GM19467 (cell line): ENCODE results near the gene CTNND2.

Experiments used
- ATAC-seq: cut with Tn5 transposase; IDR thresholded peaks from one replicate; pipeline ENCODE4 v1.9.1; 2021; ENCODE audit warnings: mild to moderate bottlenecking, moderate library complexity; ENCODE audit not compliant: unreplicated experiment

CTNND2 gene

DNA sequence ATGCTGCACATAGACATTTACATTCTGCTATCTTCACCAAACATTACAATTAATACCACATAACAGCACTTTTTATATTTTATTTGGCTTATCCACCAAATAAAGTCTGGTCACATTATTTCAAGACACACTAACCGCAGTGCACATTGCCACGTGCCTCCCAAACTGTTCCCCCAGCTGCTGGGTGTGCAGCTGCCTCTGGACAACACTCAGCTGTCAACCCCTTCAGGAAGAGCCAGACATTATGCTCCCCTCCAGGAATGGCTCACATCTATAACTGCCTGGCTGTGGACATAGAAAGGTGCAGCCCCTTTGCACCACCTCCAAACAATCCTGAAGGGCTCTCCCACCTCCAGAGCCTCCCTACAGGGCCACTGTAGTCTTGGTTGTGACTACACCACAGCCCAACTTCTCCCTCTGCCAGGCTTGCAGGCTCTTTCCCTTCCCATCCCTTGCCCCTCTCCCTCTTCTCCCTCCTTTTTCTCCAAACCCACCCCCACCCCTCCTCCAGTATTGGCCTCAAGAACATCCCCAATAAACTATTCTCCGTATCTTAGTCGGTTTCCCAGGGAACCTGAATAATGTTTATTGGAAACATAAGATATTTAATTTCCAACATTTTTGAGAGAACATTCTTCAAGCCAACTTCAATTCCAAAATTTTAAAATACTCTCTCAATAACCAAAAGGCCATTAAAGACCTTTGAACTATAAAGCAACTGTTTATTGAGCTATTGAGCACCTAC is 372.3 kb downstream of the CTNND2 start:
- no peak for ATAC-seq

DNA sequence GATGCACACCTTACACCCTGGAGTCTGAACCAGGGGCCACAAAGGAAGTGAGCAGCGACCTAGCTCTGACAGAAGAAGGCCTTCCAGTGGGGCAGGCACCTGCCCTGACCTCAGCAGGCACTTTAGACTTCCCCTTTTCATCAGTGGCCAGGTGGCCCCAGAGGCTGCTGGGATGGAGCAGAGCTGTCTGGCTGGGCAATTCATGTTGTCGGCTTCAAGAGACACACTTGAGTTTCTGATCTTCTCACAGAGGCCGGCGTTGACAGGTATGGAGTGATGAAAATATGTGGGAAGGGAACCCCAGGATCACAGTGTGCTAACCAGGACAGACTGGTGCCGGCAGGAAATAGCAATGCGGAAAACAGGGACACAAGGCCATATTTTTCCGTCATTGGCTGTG is 375.5 kb downstream of the CTNND2 start:
- no peak for ATAC-seq

GRCh38 chr5:11527652-11528349 is 376.4 kb downstream of the CTNND2 start:
- ATAC-seq, result no peak

GRCh38 chr5:11525020-11525419 is 379.2 kb downstream of the CTNND2 start:
- ATAC-seq, result no peak

- no peak for ATAC-seq
Observed at GRCh38 chr5:11524188-11524587, 380.1 kb downstream of the CTNND2 start.

GRCh38 chr5:11522796-11523195 is 381.4 kb downstream of the CTNND2 start:
- ATAC-seq, result no peak

- no peak for ATAC-seq
Observed at GRCh38 chr5:11520241-11520930, 383.9 kb downstream of the CTNND2 start.

GRCh38 chr5:11519236-11519635 is 385.0 kb downstream of the CTNND2 start:
- ATAC-seq, result no peak

GRCh38 chr5:11518676-11519075 is 385.6 kb downstream of the CTNND2 start:
- ATAC-seq, result no peak

- no peak for ATAC-seq
Observed at GRCh38 chr5:11514705-11515432, 389.4 kb downstream of the CTNND2 start.

DNA sequence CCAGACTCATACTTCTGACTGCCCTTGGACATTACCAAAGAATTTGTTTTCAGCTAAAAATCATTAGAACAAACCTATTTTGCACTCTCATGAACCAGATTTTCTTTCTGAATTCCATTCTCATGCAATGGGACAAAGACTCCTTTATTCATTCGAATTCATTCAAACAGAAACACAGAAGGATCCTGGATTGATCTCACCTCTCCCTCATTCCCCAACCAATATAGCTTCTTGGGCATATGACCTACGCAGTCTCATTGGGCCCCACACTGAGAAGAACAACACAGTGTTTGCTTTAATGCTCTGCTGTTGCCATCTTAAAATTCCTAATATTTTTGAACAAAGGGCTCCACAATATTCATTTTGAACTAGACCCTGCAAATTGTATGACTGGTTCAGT is 392.4 kb downstream of the CTNND2 start:
- no peak for ATAC-seq

GRCh38 chr5:11510889-11511288 is 393.4 kb downstream of the CTNND2 start:
- no peak for ATAC-seq

GRCh38 chr5:11509793-11510192 is 394.5 kb downstream of the CTNND2 start:
- ATAC-seq, result no peak

DNA sequence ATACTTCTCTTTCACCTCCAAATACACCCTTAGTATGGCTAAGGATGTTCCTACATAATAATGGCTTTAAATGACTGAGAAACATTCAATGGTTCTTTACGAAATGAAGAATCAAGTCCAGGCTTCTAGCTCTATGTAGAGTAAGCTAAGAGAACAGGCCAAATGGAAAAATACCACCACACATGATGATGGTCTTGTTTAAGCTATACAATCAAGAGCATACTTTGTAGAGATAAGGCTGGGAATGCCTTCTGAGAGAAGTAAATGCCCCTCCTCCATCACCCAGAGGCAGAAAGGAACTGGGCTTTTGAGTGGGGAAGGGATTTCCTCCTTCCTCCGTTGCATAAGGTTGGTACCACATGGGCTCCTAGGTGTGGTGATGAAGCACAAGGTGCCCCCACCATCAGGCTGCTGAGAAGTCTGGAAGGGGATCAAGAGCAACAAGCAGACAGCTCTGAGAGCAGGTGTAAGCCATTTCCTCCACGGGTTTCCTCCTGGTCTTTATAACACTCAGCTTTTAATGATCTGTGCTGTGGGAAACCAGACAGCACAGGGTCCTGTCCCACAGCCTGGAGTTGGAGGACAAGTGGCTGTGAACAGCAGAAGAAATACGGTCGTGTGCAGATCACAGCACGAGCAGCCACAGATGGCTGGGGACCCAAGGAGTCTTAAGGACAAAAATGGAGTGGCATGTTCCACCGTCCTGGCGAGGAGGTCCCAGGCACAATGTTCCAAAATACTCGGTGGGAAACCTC is 396.9 kb downstream of the CTNND2 start:
- no peak for ATAC-seq

DNA sequence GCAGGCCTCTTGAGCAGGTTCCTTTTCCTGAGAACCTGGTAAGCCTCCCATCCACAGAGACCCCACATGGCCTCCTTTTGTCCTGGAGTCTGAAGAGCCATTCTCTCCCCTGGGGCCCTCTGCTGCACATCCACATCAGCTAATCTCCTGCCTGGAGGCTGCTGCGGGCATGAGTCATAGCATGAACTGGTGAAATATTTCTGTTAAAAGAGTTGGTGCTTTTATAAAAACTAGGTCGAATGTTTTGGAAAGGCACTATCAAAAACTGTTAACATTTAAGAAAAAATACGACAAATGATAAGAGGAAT is 399.4 kb downstream of the CTNND2 start:
- no peak for ATAC-seq

DNA sequence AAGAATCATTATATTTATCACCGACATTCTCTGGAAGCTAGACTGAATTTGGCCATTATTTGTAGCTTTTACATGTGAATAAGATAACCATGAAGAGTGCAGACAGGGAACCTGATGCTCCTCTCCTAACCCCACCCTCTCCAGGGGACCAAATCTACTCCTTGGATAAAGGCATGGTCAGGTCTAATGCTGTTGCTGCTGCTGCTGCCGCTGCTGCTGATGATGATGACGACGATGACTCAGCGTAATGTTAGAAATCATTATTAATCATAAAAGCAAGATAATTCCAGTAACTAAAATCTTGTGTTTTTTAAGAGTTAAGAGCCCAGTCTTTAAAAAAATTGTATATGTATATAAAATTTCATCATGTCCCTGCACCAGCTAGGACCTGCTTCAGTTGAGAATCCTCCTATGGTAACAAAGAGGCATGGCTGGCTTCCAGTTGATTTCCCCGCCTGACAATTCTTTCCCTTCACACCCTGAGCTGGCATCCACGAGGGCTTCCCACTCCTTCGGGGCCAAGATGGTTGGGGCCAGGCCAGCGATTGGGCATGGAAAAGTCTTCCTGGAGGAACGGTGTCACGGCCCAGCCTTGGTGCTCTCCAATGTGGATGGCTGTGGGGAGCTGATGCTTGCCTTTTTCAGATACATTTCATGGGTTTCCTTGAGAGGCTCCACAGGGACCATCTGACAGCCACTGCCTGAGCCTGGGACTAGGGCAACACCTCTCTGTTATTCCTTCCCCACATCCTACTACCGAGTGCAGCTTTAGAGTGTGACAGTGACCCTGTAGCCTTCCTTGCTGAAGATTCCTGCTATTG is 400.0 kb downstream of the CTNND2 start:
- no peak for ATAC-seq

DNA sequence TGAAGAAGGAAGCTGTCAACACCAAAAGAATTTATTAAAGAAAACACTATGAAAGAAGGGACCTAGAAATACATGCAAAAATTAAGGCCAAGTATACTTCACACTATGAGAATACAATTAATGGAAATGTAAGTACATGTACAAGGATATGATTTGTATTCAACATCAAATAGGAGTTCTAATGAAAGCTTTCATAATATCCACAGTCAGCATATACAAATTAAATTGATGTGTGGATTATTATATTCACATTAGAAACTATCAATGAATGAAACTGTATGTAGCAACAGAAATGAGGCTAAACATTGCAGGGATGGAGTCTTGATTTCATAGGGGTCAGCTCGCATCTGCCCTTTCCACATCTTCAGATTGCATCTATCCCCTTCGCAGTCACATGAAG is 401.5 kb downstream of the CTNND2 start:
- no peak for ATAC-seq

- ATAC-seq, result no peak
Observed at GRCh38 chr5:11497651-11498050, 406.6 kb downstream of the CTNND2 start.

- ATAC-seq, result no peak
Observed at GRCh38 chr5:11496137-11496719, 408.0 kb downstream of the CTNND2 start.

GRCh38 chr5:11494340-11494739 is 409.9 kb downstream of the CTNND2 start:
- no peak for ATAC-seq
